Islet of Langerhans (tissue), 1 donor: ENCODE data around the gene MIAT.
"Not testable (repeated sequence)": the region's sequence is repeated elsewhere in the genome, so short reads cannot be mapped to it uniquely, and the experiment has no call there.

Experiments used
- FAIRE-seq: peaks from one replicate; lab custom pipeline; 2011; peaks lifted over from hg19 to GRCh38; lab: Jason Lieb, UNC

Gene MIAT

DNA sequence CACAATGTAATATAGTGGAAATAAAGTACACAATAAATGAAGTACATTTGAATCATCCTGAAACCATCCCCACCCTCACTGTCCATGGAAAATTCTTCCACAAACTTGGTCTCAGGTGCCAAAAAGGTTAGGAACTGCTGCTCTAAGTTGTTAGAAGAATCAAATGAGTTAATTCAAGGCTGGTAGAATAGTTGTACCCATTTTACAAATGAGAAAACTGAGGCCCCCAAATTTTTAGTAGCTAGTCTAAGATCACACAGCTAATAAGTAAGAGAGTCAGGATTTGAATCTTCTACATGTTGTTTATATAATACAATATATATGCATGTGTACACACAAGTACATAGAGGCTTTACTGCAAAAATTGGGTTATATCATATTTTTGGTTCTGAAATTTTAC, 43.1 kb downstream of the MIAT start:
- no peak for FAIRE-seq

DNA sequence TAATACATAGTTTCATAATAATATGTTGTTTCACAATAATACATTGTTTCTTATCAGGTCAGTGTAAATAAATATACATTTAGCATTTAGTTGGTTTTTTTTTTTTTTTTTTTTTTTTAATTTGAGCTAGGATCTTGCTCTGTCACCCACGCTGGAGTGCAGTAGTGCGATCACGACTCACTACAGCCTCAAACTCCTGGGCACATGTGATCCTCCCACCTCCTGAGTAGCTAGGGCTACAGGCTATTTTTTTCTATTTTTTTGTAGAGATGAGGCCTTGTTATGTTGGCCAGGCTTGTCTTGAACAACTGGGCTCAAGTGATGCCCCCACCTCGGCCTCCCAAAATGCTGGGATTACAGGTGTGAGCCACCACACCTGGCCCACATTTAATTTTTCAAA, 43.5 kb downstream of the MIAT start:
- FAIRE-seq = no peak

DNA sequence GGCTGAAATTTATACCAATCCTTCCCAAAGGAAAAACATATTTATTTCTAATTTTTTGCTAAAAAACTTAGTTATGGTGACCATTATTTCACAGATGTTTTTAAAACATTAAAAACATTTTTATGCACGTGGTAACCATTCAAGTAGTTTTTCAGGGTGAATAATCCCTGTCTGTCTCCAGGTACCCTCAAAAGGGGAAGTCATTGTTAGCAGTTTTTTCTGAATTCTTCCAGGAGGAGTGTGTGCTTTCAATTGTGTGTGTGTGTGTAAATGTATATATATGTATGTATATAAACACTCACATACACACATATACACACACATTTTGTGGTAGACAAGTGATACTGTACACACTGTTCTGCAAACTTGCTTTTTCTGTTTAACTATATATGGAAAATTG, 43.9 kb downstream of the MIAT start:
- no peak for FAIRE-seq

- no peak for FAIRE-seq
Observed at GRCh38 chr22:26702906-26703830, 45.8 kb downstream of the MIAT start.

GRCh38 chr22:26705379-26705778, 48.0 kb downstream of the MIAT start:
- FAIRE-seq = not testable (repeated sequence)

DNA sequence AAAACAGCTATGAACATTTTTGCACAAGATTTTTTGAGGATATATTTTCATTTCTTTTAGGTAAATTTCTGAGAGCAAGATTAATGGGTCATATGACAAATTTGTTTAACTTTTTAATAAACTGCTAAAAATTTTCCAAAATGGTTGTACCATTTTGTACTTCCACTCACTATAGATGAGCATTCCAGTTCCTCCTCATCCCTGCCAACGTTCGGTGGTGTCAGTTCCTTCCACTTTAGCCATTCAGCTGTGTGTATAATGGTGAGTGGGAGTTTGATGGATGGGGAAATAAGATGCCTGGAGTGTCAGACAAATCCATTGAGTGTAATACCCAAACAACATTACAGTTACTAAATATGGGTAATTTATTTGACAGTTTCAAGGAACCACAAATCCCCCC, 49.7 kb downstream of the MIAT start:
- no peak for FAIRE-seq

- no peak for FAIRE-seq
Observed at GRCh38 chr22:26707581-26707980, 50.2 kb downstream of the MIAT start.

DNA sequence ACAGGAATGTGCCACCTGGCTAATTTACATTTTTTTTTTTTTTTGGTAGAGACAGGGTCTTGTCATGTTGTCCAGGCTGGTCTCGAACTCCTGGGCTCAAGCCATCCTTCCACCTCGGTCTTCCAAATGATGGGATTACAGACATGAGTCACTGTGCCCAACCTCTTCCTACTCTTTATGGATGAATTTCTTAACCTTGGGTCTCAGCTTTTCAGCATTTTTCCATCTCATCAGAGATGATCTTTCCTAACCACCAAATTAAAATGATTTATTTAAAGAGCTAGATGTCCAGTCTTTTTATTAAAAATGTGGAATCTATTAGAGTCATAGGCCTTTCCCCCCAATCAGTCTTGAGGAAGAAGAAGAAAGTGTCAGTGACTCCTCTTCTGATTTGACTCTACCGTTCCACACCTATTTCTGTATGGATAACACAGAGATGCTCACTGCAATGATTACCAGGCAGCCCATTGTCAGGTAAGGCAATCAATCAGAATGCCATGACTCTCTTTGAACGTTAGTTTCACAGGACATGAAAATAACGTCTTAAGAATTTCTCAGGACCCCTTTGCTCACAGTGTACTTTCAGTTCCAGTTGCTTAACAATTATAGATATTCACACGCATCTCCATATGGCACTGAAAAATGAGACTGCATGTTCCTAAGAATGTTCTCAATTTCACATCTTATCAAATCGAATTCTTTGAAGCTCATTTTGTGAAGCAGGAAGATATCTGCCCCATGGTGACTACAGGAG, 51.0 kb downstream of the MIAT start:
- no peak for FAIRE-seq

- FAIRE-seq = no peak
Observed at GRCh38 chr22:26709617-26710390, 52.4 kb downstream of the MIAT start.

DNA sequence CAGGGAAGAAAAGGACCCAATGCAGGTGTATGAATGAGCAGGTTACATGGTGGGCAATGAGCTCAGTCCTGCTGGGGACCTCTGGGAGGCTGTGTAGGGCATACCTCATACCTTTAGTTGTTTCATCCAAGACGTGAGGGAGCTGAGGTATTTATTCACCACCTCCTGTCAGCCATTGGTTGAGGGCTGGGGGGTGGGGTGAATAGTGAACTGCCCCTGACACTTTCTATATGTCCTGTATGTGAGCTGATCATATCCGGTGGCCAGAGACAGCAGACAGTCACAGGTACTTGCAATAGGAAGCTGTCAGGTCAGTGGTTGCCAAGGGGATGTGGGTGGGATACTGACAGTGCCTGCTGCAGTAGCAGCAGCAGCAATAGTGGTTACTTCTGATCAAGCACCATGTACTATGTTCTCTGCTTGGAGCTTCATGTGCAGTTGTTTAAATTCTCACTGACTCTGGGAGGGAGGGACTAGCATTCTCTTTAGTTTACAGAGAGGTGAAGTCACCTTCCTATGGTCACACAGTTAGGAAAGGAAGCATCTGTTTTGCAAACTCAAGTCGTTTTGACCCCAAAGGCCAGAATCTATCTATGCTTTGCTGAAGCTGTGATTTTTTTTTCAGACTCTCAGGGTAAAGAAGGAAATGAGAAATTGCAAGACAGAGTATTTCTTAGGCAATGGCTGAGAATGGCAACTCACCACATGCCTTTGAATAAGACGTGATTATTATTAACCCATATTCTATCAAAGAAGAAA, 54.0 kb downstream of the MIAT start:
- no peak for FAIRE-seq

DNA sequence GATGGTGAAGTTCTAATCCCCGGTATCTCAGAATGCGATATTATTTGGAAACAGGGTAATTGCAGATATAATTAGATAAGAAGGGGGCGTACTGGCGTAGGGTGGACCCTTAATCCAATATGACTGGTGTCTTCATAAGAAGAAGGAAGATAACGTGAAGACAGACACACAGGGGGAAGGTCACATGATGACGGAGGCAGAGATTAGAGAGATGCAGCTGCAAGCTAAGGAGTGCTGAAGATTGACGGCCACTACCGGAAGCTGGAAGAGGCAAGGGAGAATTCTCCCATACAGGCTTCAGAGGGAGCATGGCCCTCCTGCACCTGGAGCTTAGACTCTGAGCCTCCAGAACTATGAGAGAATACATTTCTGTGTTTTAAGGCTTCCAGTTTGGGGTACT, 54.8 kb downstream of the MIAT start:
- no peak for FAIRE-seq

DNA sequence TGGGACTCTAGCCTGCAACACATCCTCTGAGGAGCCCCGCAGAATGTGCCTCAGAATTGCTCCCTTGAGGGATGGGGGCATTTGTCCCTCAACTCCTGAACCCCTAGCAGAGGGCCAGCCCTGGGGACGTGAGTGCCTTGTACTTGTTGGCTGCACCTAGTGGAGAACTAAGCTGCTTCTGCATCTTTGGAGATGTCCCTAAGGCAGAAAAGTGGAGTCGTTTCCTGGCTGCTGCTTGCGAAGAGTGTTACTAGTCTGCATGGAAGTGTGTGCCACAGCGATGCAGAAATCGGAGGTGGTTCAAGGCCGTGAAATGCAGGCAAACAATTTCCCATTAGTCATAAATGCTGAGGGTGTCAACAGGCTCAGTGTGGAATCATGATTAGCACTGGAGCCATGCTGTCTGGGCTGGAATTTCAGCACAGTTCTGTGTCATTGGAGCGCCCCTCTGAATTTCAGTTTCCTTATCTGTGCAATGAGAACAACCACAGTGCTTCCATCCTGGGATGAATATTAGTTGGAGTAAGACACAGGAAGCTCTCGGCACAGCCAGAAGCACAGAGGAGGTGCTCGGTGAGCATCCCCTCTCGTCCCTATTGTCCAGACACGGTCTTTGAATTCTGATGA, 56.5 kb downstream of the MIAT start:
- FAIRE-seq = no peak

DNA sequence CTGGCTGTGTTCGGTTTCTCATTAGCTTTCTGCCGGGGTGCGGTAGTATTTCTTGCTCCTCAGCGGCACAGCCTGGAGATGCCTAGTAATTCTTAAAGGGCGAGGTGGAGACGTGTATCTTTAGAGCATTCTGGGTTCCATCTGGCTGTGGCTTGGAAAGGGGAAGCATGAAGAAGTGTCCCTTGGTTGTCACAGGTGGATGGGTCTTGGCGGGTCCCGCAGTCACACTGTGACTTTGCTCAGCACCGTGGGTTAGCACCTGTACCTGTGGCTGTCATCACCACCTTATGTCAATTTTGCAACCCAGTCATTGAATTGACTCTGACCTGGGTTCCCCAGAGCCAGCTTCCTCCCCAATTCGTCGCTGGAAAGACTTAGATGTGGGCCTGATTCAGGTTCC, 57.6 kb downstream of the MIAT start:
- FAIRE-seq = no peak

DNA sequence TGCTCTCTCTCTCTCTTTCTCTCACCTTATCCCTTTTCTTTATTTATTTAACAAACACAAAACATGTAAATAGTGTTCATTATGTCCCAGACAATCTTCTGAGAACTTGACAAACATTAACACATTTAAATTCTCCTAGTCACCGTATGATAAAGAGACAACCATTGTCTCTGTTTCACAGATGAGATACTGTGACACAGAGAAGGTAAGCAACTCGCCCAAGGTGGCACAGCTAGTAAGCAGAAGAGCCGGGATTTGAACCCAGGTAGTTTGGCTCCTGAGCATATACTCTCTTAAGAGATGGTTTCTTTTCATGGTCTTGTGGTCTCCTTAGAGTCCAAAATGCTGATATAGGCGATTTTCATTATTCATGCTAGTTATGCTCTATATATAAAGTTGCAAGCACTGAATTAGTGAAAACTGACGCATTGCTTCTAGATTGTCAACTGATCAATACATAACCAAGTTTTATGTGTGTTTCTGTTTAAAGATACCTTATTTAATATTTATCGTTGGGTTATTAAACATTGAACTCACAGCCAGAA, 58.1 kb downstream of the MIAT start:
- FAIRE-seq = no peak

GRCh38 chr22:26718488-26718887, 61.1 kb downstream of the MIAT start:
- no peak for FAIRE-seq

- FAIRE-seq = no peak
Observed at GRCh38 chr22:26718905-26719304, 61.5 kb downstream of the MIAT start.

DNA sequence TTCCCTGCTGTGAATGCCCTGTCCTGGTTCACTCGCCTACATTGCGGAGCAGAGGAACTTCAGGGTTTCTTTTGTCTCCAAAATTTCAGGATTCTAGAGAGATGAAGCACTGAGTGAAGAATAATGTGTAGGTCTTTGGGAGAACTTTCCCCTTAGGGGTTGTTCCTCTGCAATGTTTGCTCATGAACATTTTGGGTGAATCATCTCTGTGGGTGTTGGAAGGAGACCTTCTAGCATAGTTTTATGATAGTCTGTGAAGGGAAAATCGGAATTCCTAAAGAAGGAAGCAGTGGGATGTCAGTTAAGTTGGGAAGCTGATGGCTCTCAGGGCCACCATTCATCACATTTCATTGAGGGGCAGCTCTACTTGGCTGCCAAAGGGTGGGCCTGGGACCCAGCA, 64.8 kb downstream of the MIAT start:
- no peak for FAIRE-seq

GRCh38 chr22:26724414-26724813, 67.0 kb downstream of the MIAT start:
- FAIRE-seq = no peak

GRCh38 chr22:26725012-26725676, 67.8 kb downstream of the MIAT start:
- FAIRE-seq = no peak
